ENCODE results near the gene CLTC.
"Not testable (repeated sequence)": the region's sequence is repeated elsewhere in the genome, so short reads cannot be mapped to it uniquely, and the experiment has no call there.

Gene CLTC

DNA sequence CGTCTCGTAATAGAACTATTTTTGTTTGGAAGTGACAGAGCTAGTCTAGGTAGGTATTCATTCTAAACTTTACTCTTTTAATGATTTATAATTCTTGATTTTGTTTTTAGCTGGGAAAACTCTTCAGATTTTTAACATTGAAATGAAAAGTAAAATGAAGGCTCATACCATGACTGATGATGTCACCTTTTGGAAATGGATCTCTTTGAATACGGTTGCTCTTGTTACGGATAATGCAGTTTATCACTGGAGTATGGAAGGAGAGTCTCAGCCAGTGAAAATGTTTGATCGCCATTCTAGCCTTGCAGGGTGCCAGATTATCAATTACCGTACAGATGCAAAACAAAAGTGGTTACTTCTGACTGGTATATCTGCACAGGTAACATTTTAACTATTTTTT is 27.6 kb downstream of the CLTC start:
- Mint-ChIP-seq H3K4me1 (peaks cover 15% of the 10 kb centered on the region), H3K27me3 (ENCODE audit: low read depth) (no peaks in the 10 kb centered on the region), H3K36me3 (ENCODE audit: low read depth) (peaks cover 74% of the 10 kb centered on the region), H3K27ac (no peak overlapping the region), H3K9me3 (peaks cover 20% of the 10 kb centered on the region), H3K4me3 (no peak overlapping the region)
- no peak for TF ChIP-seq CTCF (IDR thresholded peaks at IDR 0.05; ENCODE audit: unreplicated experiment in 3 of 3)

GRCh38 chr17:59649886-59650285 is 30.2 kb downstream of the CLTC start:
- Mint-ChIP-seq H3K9me3 (peaks cover 30% of the 10 kb centered on the region), H3K27me3 (ENCODE audit: low read depth) (no peaks in the 10 kb centered on the region), H3K4me1 (no peaks in the 10 kb centered on the region), H3K27ac (no peak overlapping the region), H3K36me3 (ENCODE audit: low read depth) (peaks cover 91% of the 10 kb centered on the region), H3K4me3 (no peak overlapping the region)
- TF ChIP-seq CTCF (IDR thresholded peaks at IDR 0.05; ENCODE audit: unreplicated experiment in 3 of 3) = no peak

GRCh38 chr17:59650642-59651041 is 30.9 kb downstream of the CLTC start:
- Mint-ChIP-seq H3K4me1 (no peaks in the 10 kb centered on the region), H3K4me3 (no peak overlapping the region), H3K27ac (no peak overlapping the region), H3K27me3 (ENCODE audit: low read depth) (no peaks in the 10 kb centered on the region), H3K36me3 (ENCODE audit: low read depth) (peaks cover 94% of the 10 kb centered on the region), H3K9me3 (peaks cover 30% of the 10 kb centered on the region)
- no peak for TF ChIP-seq CTCF (IDR thresholded peaks at IDR 0.05; ENCODE audit: unreplicated experiment in 3 of 3)

DNA sequence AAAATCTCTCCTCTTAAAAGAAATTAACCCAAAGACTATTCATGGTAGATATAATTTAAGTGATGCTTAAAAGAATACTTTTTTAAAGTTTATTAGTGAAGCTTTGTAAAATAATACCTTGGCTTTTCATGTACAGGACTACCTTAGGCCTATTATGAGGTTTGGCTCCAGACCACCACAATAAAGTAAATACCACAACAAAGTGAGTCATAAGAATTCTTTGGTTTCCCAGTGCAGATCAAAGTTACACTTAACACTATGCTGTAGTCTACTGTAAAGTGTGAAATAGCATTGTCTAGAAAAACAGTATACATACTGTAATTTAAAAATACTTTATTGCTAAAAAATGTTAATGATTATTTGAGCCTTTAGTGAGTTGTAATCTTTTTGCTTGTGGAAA is 31.7 kb downstream of the CLTC start:
- H3K27me3 Mint-ChIP-seq (ENCODE audit: low read depth) = no peaks in the 10 kb centered on the region
- peaks cover 30% of the 10 kb centered on the region for H3K9me3 Mint-ChIP-seq
- H3K36me3 Mint-ChIP-seq (ENCODE audit: low read depth) = peaks cover 98% of the 10 kb centered on the region
- no peak overlapping the region for H3K4me3 Mint-ChIP-seq
- TF ChIP-seq CTCF (IDR thresholded peaks at IDR 0.05; ENCODE audit: unreplicated experiment in 3 of 3) = no peak
- H3K27ac Mint-ChIP-seq = no peak overlapping the region
- H3K4me1 Mint-ChIP-seq = no peaks in the 10 kb centered on the region

- Mint-ChIP-seq H3K4me3 (no peak overlapping the region), H3K27me3 (ENCODE audit: low read depth) (no peaks in the 10 kb centered on the region), H3K36me3 (ENCODE audit: low read depth) (peaks cover 93% of the 10 kb centered on the region), H3K9me3 (peaks cover 30% of the 10 kb centered on the region), H3K4me1 (no peaks in the 10 kb centered on the region), H3K27ac (no peak overlapping the region)
- TF ChIP-seq CTCF (IDR thresholded peaks at IDR 0.05; ENCODE audit: unreplicated experiment in 3 of 3) = no peak
These were observed 32.4 kb downstream of the CLTC start for GRCh38 chr17:59652119-59652518.

GRCh38 chr17:59656624-59657023 is 36.9 kb downstream of the CLTC start:
- H3K36me3 Mint-ChIP-seq (ENCODE audit: low read depth) = peaks cover 82% of the 10 kb centered on the region
- H3K4me3 Mint-ChIP-seq; H3K27ac Mint-ChIP-seq; H3K27me3 Mint-ChIP-seq (ENCODE audit: low read depth); H3K4me1 Mint-ChIP-seq: not testable (repeated sequence)
- peaks cover 16% of the 10 kb centered on the region for H3K9me3 Mint-ChIP-seq
